Measurements from ENCODE around the gene CPS1. TPM values are rescaled to one million over a fixed set of nuclear protein-coding genes. Genes with fewer than 3 reads are reported as not detected.

The CPS1 gene
- total RNA-seq (ENCODE audit: low replicate concordance) = 11.1 and 28.2 TPM in 2 replicates

GRCh38 chr2:210556329-210556980 lies at the start of gene CPS1:
Gene CPS1 (plus strand): TSS chr2:210556599. CDS start chr2:210556734, 135 bp downstream.

Other genes starting within 250 kb of the CPS1 start
- not detected in 2 replicates for gene MYL1, start 241.4 kb upstream of the CPS1 start, total RNA-seq (ENCODE audit: low replicate concordance)
- 40.0 and 73.1 TPM in 2 replicates for gene LANCL1, start 79.8 kb upstream of the CPS1 start, total RNA-seq (ENCODE audit: low replicate concordance)